SH-SY5Y (cell line): ENCODE results near the gene CYP2W1.

Experiments
- GATA2 ChIP-seq: IDR thresholded peaks from 2 replicates; pipeline ENCODE4 v1.6.1; 2011; ENCODE audit warnings: mild to moderate bottlenecking, low read depth, low read length
- GATA3 ChIP-seq: IDR thresholded peaks from 2 replicates; pipeline ENCODE4 v1.6.1; 2011; ENCODE audit warnings: low read depth, mild to moderate bottlenecking, low read length, moderate library complexity

GRCh38 chr7:947391-948210 lies 35.4 kb upstream of the CYP2W1 start:
- no peak for TF ChIP-seq GATA3
- TF ChIP-seq GATA2, result no peak
